ENCODE measurements around the gene TMEM178B. TPM values are rescaled to one million over a fixed set of nuclear protein-coding genes. Genes with fewer than 3 reads are reported as not detected.

Gene TMEM178B
- total and polyA plus RNA-seq, 10 of the 15 experiments (the other 5 are each of a cell fraction or from before 2014, with no cell fraction given) = 0.01 to 1.1 (median 0.04) TPM; not detected in 2

- H3K4me3 ChIP-seq = no peak overlapping the region
- no peak overlapping the region for H3K4me2 ChIP-seq (ENCODE audit: control insufficient read depth, insufficient read depth)
- RAD21 ChIA-PET (ENCODE audit: unreplicated experiment) = no interaction called here
- no peaks in the 10 kb centered on the region for H3K9me3 ChIP-seq (replicated peaks; ENCODE audit: control insufficient read depth, insufficient read depth, low read length)
- H3K36me3 ChIP-seq (ENCODE audit: control insufficient read depth in 2 of 2, insufficient read depth in 2 of 2, low read length in 1 of 2) = no peaks in the 10 kb centered on the region
- WGBS (ENCODE audit: insufficient coverage, insufficient replicate concordance, low lambda C conversion rate, missing lambda C conversion rate) = 59% methylated on average over 3 of the region's 3 CpGs
- no peaks in the 10 kb centered on the region for H4K20me1 ChIP-seq (ENCODE audit: control insufficient read depth, insufficient read depth)
- no peak for ATAC-seq
- H3K4me1 ChIP-seq (ENCODE audit: control insufficient read depth, insufficient read depth, low read length) = no peaks in the 10 kb centered on the region
- no peak overlapping the region for H3K9ac ChIP-seq (ENCODE audit: control insufficient read depth, insufficient read depth, low read length)
- POLR2A ChIA-PET = no interaction called here
- CTCF ChIA-PET = no interaction called here
- H3K79me2 ChIP-seq (ENCODE audit: control insufficient read depth, insufficient read depth, low read length) = no peaks in the 10 kb centered on the region
- TF ChIP-seq PML (IDR thresholded peaks at IDR 0.05; ENCODE audit: low read length) (no peak), ZBTB40 (IDR thresholded peaks at IDR 0.05; ENCODE audit: borderline replicate concordance) (no peak), MYC (IDR thresholded peaks at IDR 0.05; ENCODE audit: insufficient read depth, insufficient read length, insufficient replicate concordance, low read length, severe bottlenecking) (no peak), RBBP5 (conservative IDR thresholded peaks at IDR 0.05) (no peak), EZH2 (IDR thresholded peaks at IDR 0.05; ENCODE audit: borderline replicate concordance, control insufficient read depth, low read depth, low read length) (no peak), HDAC2 (IDR thresholded peaks at IDR 0.05) (no peak), ZZZ3 (IDR thresholded peaks at IDR 0.05; ENCODE audit: control insufficient read depth, insufficient read length, low read depth) (no peak), FOXK2 (IDR thresholded peaks at IDR 0.05) (no peak), STAT3 (IDR thresholded peaks at IDR 0.05; ENCODE audit: low read depth, low read length) (no peak), EGR1 (IDR thresholded peaks at IDR 0.05; ENCODE audit: borderline replicate concordance in 1 of 2, low read depth in 2 of 2, low read length in 2 of 2) (no peak), RAD21 (IDR thresholded peaks at IDR 0.05; ENCODE audit: insufficient read depth, low read depth, low read length) (no peak), IKZF1 (conservative IDR thresholded peaks at IDR 0.05) (no peak), TCF3 (IDR thresholded peaks at IDR 0.05; ENCODE audit: borderline replicate concordance, insufficient read depth, low read depth, low read length) (no peak), ASH2L (IDR thresholded peaks at IDR 0.05; ENCODE audit: borderline replicate concordance, low read depth) (no peak), NFYB (IDR thresholded peaks at IDR 0.05; ENCODE audit: insufficient read depth, low read depth, low read length) (no peak), KAT2A (conservative IDR thresholded peaks at IDR 0.05; ENCODE audit: control insufficient read depth, low read depth, low read length) (no peak), CBX3 (IDR thresholded peaks at IDR 0.05; ENCODE audit: borderline replicate concordance, low read depth) (no peak), PAX5 (IDR thresholded peaks at IDR 0.05; ENCODE audit: borderline replicate concordance, low read depth, low read length) (no peak), TARDBP (IDR thresholded peaks at IDR 0.05; ENCODE audit: borderline replicate concordance) (no peak), TCF12 (IDR thresholded peaks at IDR 0.05; ENCODE audit: low read depth, low read length) (no peak)
- no peak for FAIRE-seq
- no peak overlapping the region for H2AFZ ChIP-seq (ENCODE audit: control insufficient read depth, low read depth, low read length)
- DNase-seq (ENCODE audit: low read depth, low spot score) = no peak
- intact Hi-C loops (cut with micrococcal nuclease; ENCODE audit: unreplicated experiment) = no loop called here
- no TSS peak for BruUV-seq (replicated peaks)
- SMC1A ChIA-PET (ENCODE audit: uncharacterized antibody, unreplicated experiment) = no interaction called here
- peaks cover 0 to 6% of the 10 kb centered on the region in 2 experiments; a peak in 2 of 4 replicates for H3K27me3 ChIP-seq (replicated peaks in 1 of 2; ENCODE audit: control insufficient read depth in 2 of 2, insufficient read depth in 2 of 2, low read length in 1 of 2)
- in situ Hi-C loops (cut with MboI) = no loop called here
- H3K27ac ChIP-seq (ENCODE audit: control insufficient read depth, insufficient read depth) = no peak overlapping the region
Observed at GRCh38 chr7:141352955-141353354, 279.1 kb downstream of the TMEM178B start.

Data from GM12878 (cell line).